Measurements from ENCODE around the gene PDE4B. TPM values are rescaled to one million over a fixed set of nuclear protein-coding genes. Genes with fewer than 3 reads are reported as not detected.

The PDE4B gene
- total and polyA plus RNA-seq, 2 donors from 2014 or later, result 2.0 to 8.7 TPM

- no peaks in the 10 kb centered on the region for H3K27me3 ChIP-seq (ENCODE audit: control insufficient read depth, insufficient read depth, low read length)
- H3K9ac ChIP-seq (ENCODE audit: low read length in 3 of 3), result no peak overlapping the region
- H3K9me3 ChIP-seq (ENCODE audit: control insufficient read depth in 2 of 3, insufficient read depth in 1 of 3, low read length in 3 of 3), result no peaks in the 10 kb centered on the region
- no peak overlapping the region for H3K27ac ChIP-seq (ENCODE audit: low read depth in 2 of 2, low read length in 2 of 2)
- DNase-seq, result no peak
- H3K4me1 ChIP-seq (ENCODE audit: control insufficient read depth in 2 of 3, insufficient read depth in 2 of 3, low read depth in 1 of 3, low read length in 3 of 3), result peaks cover 0 to 2% (median 0%) of the 10 kb centered on the region in 3 donors
- no peak overlapping the region for H3K4me3 ChIP-seq (ENCODE audit: low read length in 3 of 3)
- TF ChIP-seq CTCF (IDR thresholded peaks at IDR 0.05; ENCODE audit: borderline replicate concordance, extremely low read depth, insufficient read depth), result no peak
- FAIRE-seq, result no peak
- intact Hi-C loops (cut with DNase I), result no loop called here
- H3K36me3 ChIP-seq (ENCODE audit: control insufficient read depth in 2 of 3, insufficient read depth in 3 of 3, low read length in 3 of 3), result no peaks in the 10 kb centered on the region
Measured at GRCh38 chr1:66396212-66396890, 603.7 kb downstream of the PDE4B start.

- Histone ChIP-seq H3K36me3 (ENCODE audit: control insufficient read depth in 2 of 3, insufficient read depth in 3 of 3, low read length in 3 of 3) (no peaks in the 10 kb centered on the region), H3K9ac (ENCODE audit: low read length in 3 of 3) (no peak overlapping the region), H3K9me3 (ENCODE audit: control insufficient read depth in 2 of 3, insufficient read depth in 1 of 3, low read length in 3 of 3) (no peaks in the 10 kb centered on the region), H3K4me1 (ENCODE audit: control insufficient read depth in 2 of 3, insufficient read depth in 2 of 3, low read depth in 1 of 3, low read length in 3 of 3) (peaks cover 0 to 2% (median 0%) of the 10 kb centered on the region in 3 donors), H3K27me3 (ENCODE audit: control insufficient read depth, insufficient read depth, low read length) (no peaks in the 10 kb centered on the region), H3K27ac (ENCODE audit: low read depth in 2 of 2, low read length in 2 of 2) (no peak overlapping the region), H3K4me3 (ENCODE audit: low read length in 3 of 3) (no peak overlapping the region)
- DNase-seq (no peak), FAIRE-seq (no peak)
- intact Hi-C loops (cut with DNase I), result no loop called here
- TF ChIP-seq CTCF (IDR thresholded peaks at IDR 0.05; ENCODE audit: borderline replicate concordance, extremely low read depth, insufficient read depth), result no peak
Measured at GRCh38 chr1:66397192-66397591, 604.5 kb downstream of the PDE4B start.

GRCh38 chr1:66399888-66400529, 607.3 kb downstream of the PDE4B start:
- intact Hi-C loops (cut with DNase I), result no loop called here
- Histone ChIP-seq H3K4me1 (ENCODE audit: control insufficient read depth in 2 of 3, insufficient read depth in 2 of 3, low read depth in 1 of 3, low read length in 3 of 3) (peaks cover 0 to 2% (median 0%) of the 10 kb centered on the region in 3 donors), H3K27ac (ENCODE audit: low read depth in 2 of 2, low read length in 2 of 2) (no peak overlapping the region), H3K36me3 (ENCODE audit: control insufficient read depth in 2 of 3, insufficient read depth in 3 of 3, low read length in 3 of 3) (no peaks in the 10 kb centered on the region), H3K9me3 (ENCODE audit: control insufficient read depth in 2 of 3, insufficient read depth in 1 of 3, low read length in 3 of 3) (no peaks in the 10 kb centered on the region), H3K9ac (ENCODE audit: low read length in 3 of 3) (no peak overlapping the region), H3K27me3 (ENCODE audit: control insufficient read depth, insufficient read depth, low read length) (no peaks in the 10 kb centered on the region), H3K4me3 (ENCODE audit: low read length in 3 of 3) (no peak overlapping the region)
- FAIRE-seq (no peak), DNase-seq (no peak)
- TF ChIP-seq CTCF (IDR thresholded peaks at IDR 0.05; ENCODE audit: borderline replicate concordance, extremely low read depth, insufficient read depth), result no peak

Data from kidney (tissue), 14 donors.